Neuronal stem cell (in vitro differentiated cells): ENCODE results near the gene LRRC32.

Experiments
- DNase-seq: peaks from one replicate; pipeline ENCODE4 v3.0.0-alpha.2; 2013; ENCODE audit warnings: low spot score
- H2AFZ ChIP-seq: one replicate; pipeline ENCODE4 v1.6.1; 2013; ENCODE audit warnings: mild to moderate bottlenecking, low read length, inconsistent platforms
- H2AK5ac ChIP-seq: 2 replicates; pipeline ENCODE4 v1.6.1; 2013; ENCODE audit warnings: low read depth, mild to moderate bottlenecking, inconsistent platforms, low read length, moderate library complexity, mixed read lengths
- H2BK120ac ChIP-seq: 2 replicates; pipeline ENCODE4 v1.6.1; 2013; ENCODE audit warnings: low read depth, mild to moderate bottlenecking, inconsistent platforms, low read length, moderate library complexity, mixed read lengths
- H2BK12ac ChIP-seq: one replicate; pipeline ENCODE4 v1.6.1; 2013; ENCODE audit warnings: low read length, inconsistent platforms
- H2BK15ac ChIP-seq: 2 replicates; pipeline ENCODE4 v1.6.1; 2013; ENCODE audit warnings: mild to moderate bottlenecking, low read length, inconsistent platforms, mixed read lengths
- H2BK5ac ChIP-seq: one replicate; pipeline ENCODE4 v1.6.1; 2013; ENCODE audit warnings: inconsistent platforms, mild to moderate bottlenecking, low read length, moderate library complexity
- H3K14ac ChIP-seq: one replicate; pipeline ENCODE4 v1.6.1; 2013; ENCODE audit warnings: low read length, inconsistent platforms
- H3K18ac ChIP-seq: 2 replicates; pipeline ENCODE4 v1.6.1; 2013; ENCODE audit warnings: low read length, inconsistent platforms
- H3K23ac ChIP-seq: 2 replicates; pipeline ENCODE4 v1.6.1; 2013; ENCODE audit warnings: low read depth, mild to moderate bottlenecking, mixed read lengths, low read length, inconsistent platforms; ENCODE audit not compliant: poor library complexity
- H3K27ac ChIP-seq: replicated peaks from 3 replicates; pipeline ENCODE4 v1.5.1; 2013; ENCODE audit warnings: low read length, inconsistent platforms
- H3K27me3 ChIP-seq, 3 experiments: 2 replicates each; pipeline ENCODE4 v1.6.1; 2013; ENCODE audit warnings: low read length in 3 of 3, mild to moderate bottlenecking in 2 of 3, inconsistent platforms in 1 of 3, low read depth in 1 of 3, mixed read lengths in 1 of 3, moderate library complexity in 1 of 3; ENCODE audit not compliant: control insufficient read depth in 3 of 3, insufficient read depth in 3 of 3
- H3K36me3 ChIP-seq, 2 donors: replicated peaks in 1 of 2; 2 replicates each; pipeline ENCODE4 v1.6.1; 2013; ENCODE audit warnings: low read length in 2 of 2; ENCODE audit not compliant: control insufficient read depth in 2 of 2, insufficient read depth in 2 of 2
- H3K4ac ChIP-seq: 2 replicates; pipeline ENCODE4 v1.6.1; 2013; ENCODE audit warnings: inconsistent platforms, mild to moderate bottlenecking, low read length, moderate library complexity
- H3K4me1 ChIP-seq, 2 donors: 1 replicate in 1 of 2; 2 replicates in 1 of 2; pipeline ENCODE4 v1.6.1; 2013; ENCODE audit warnings: low read length in 2 of 2, low read depth in 1 of 2; ENCODE audit not compliant: control insufficient read depth in 2 of 2, insufficient read depth in 1 of 2
- H3K4me2 ChIP-seq: one replicate; pipeline ENCODE4 v1.6.1; 2013; ENCODE audit warnings: mild to moderate bottlenecking, low read length, inconsistent platforms; ENCODE audit not compliant: insufficient read depth, poor library complexity, severe bottlenecking
- H3K4me3 ChIP-seq, 2 donors: 2 replicates each; pipeline ENCODE4 v1.5.1; 2013; ENCODE audit warnings: low read length in 2 of 2, mild to moderate bottlenecking in 2 of 2, inconsistent platforms in 1 of 2, moderate library complexity in 1 of 2
- H3K79me1 ChIP-seq: one replicate; pipeline ENCODE4 v1.6.1; 2013; ENCODE audit warnings: low read depth, mild to moderate bottlenecking, inconsistent platforms, low read length, moderate library complexity
- H3K9ac ChIP-seq: one replicate; pipeline ENCODE4 v1.6.1; 2013; ENCODE audit warnings: mild to moderate bottlenecking, low read depth, low read length, inconsistent platforms; ENCODE audit not compliant: poor library complexity
- H3K9me3 ChIP-seq, 2 donors: replicated peaks in 1 of 2; 2 replicates each; pipeline versions ENCODE3 to v1.6.1; 2013; ENCODE audit warnings: low read length in 2 of 2, mild to moderate bottlenecking in 2 of 2, inconsistent platforms in 1 of 2, low read depth in 1 of 2, mixed read lengths in 1 of 2, moderate library complexity in 1 of 2; ENCODE audit not compliant: control insufficient read depth in 2 of 2, insufficient read depth in 1 of 2
- H4K8ac ChIP-seq: one replicate; pipeline ENCODE4 v1.6.1; 2013; ENCODE audit warnings: low read depth, mild to moderate bottlenecking, inconsistent platforms, low read length, moderate library complexity
- H4K91ac ChIP-seq: one replicate; pipeline ENCODE4 v1.6.1; 2013; ENCODE audit warnings: low read length, low read depth, mild to moderate bottlenecking, inconsistent platforms; ENCODE audit not compliant: poor library complexity
- WGBS, 2 donors: extraction: QIAGEN DNeasy Blood & Tissue Kit; methylation state at CpG; one replicate each; pipeline ENCODE4 v1.1.7; 2013; ENCODE audit warnings: missing lambda C conversion rate in 2 of 2, mixed read lengths in 1 of 2; ENCODE audit not compliant: insufficient read length in 2 of 2, insufficient replicate concordance in 1 of 2; ENCODE audit errors: extremely low coverage in 2 of 2; 5-methylcytosine and 5-hydroxymethylcytosine counted together

LRRC32 gene

GRCh38 chr11:76695771-76696170 is 25.2 kb upstream of the LRRC32 start:
- Histone ChIP-seq H3K27ac (no peak overlapping the region), H3K36me3 (no peaks in the 10 kb centered on the region), H3K27me3 (no peaks in the 10 kb centered on the region), H2BK15ac (no peak overlapping the region), H3K23ac (peak overlapping the region; percentile 36), H3K9me3 (no peaks in the 10 kb centered on the region), H4K91ac (no peak overlapping the region), H3K79me1 (no peaks in the 10 kb centered on the region), H2AK5ac (peak overlapping the region; percentile 65), H2BK5ac (peak overlapping the region; percentile 35), H4K8ac (no peak overlapping the region), H2BK120ac (peak overlapping the region; percentile 16), H3K4me3 (no peak overlapping the region), H3K4me2 (no peak overlapping the region), H3K9ac (peak overlapping the region; percentile 25), H3K18ac (peak overlapping the region; percentile 49), H3K4ac (no peak overlapping the region), H2AFZ (no peak overlapping the region), H2BK12ac (no peak overlapping the region), H3K14ac (peak overlapping the region; percentile 10), H3K4me1 (peaks cover 2 to 5% of the 10 kb centered on the region in 2 donors)
- WGBS, 2 donors, result no CpG with 5 or more reads among the region's 6 CpGs
- no peak for DNase-seq

GRCh38 chr11:76695133-76695532 is 24.6 kb upstream of the LRRC32 start:
- no peaks in the 10 kb centered on the region for H3K27me3 ChIP-seq
- no peak overlapping the region for H3K4me2 ChIP-seq
- no peak overlapping the region for H3K23ac ChIP-seq
- H3K4ac ChIP-seq, result no peak overlapping the region
- H3K14ac ChIP-seq, result no peak overlapping the region
- H4K91ac ChIP-seq, result no peak overlapping the region
- H3K79me1 ChIP-seq, result no peaks in the 10 kb centered on the region
- H2BK120ac ChIP-seq, result no peak overlapping the region
- peak overlapping the region; percentile 35 for H2BK5ac ChIP-seq
- no CpG with 5 or more reads among the region's 13 CpGs for WGBS, 2 donors
- H3K9me3 ChIP-seq, result no peaks in the 10 kb centered on the region
- no peak for DNase-seq
- H3K27ac ChIP-seq, result no peak overlapping the region
- H2AFZ ChIP-seq, result no peak overlapping the region
- no peak overlapping the region for H3K9ac ChIP-seq
- no peak overlapping the region for H3K18ac ChIP-seq
- H3K4me1 ChIP-seq, result peaks cover 2 to 5% of the 10 kb centered on the region in 2 donors
- no peak overlapping the region for H3K4me3 ChIP-seq
- H2BK12ac ChIP-seq, result no peak overlapping the region
- H2BK15ac ChIP-seq, result no peak overlapping the region
- no peak overlapping the region for H4K8ac ChIP-seq
- H2AK5ac ChIP-seq, result no peak overlapping the region
- H3K36me3 ChIP-seq, result no peaks in the 10 kb centered on the region

- no peak overlapping the region for H3K4ac ChIP-seq
- H3K79me1 ChIP-seq, result no peaks in the 10 kb centered on the region
- WGBS, 2 donors, result no CpG with 5 or more reads among the region's 7 CpGs
- no peak overlapping the region for H3K14ac ChIP-seq
- H2AK5ac ChIP-seq, result no peak overlapping the region
- H3K18ac ChIP-seq, result no peak overlapping the region
- H2BK12ac ChIP-seq, result no peak overlapping the region
- peaks cover 2 to 5% of the 10 kb centered on the region in 2 donors for H3K4me1 ChIP-seq
- no peak overlapping the region for H2BK5ac ChIP-seq
- no peak overlapping the region for H3K27ac ChIP-seq
- no peak overlapping the region for H3K9ac ChIP-seq
- H4K91ac ChIP-seq, result no peak overlapping the region
- H3K36me3 ChIP-seq, result no peaks in the 10 kb centered on the region
- H3K4me2 ChIP-seq, result no peak overlapping the region
- no peak overlapping the region for H3K23ac ChIP-seq
- peaks cover 0 to 2% (median 0%) of the 10 kb centered on the region in 3 experiments for H3K27me3 ChIP-seq
- H2AFZ ChIP-seq, result no peak overlapping the region
- no peaks in the 10 kb centered on the region for H3K9me3 ChIP-seq
- H2BK120ac ChIP-seq, result no peak overlapping the region
- no peak for DNase-seq
- H4K8ac ChIP-seq, result no peak overlapping the region
- no peak overlapping the region for H3K4me3 ChIP-seq
- no peak overlapping the region for H2BK15ac ChIP-seq
Observed at GRCh38 chr11:76694664-76695063, 24.1 kb upstream of the LRRC32 start.

- Histone ChIP-seq H2AFZ (no peak overlapping the region), H3K27me3 (peaks cover 0 to 9% (median 0%) of the 10 kb centered on the region in 3 experiments), H3K4ac (no peak overlapping the region), H3K14ac (no peak overlapping the region), H3K27ac (no peak overlapping the region), H2BK15ac (no peak overlapping the region), H2BK120ac (no peak overlapping the region), H3K9me3 (no peaks in the 10 kb centered on the region), H3K4me3 (no peak overlapping the region), H3K4me2 (no peak overlapping the region), H2BK12ac (no peak overlapping the region), H3K9ac (no peak overlapping the region), H3K79me1 (no peaks in the 10 kb centered on the region), H4K8ac (no peak overlapping the region), H3K23ac (no peak overlapping the region), H3K18ac (no peak overlapping the region), H3K36me3 (no peaks in the 10 kb centered on the region), H2BK5ac (no peak overlapping the region), H4K91ac (no peak overlapping the region), H3K4me1 (peaks cover 2 to 7% of the 10 kb centered on the region in 2 donors), H2AK5ac (no peak overlapping the region)
- no peak for DNase-seq
Observed at GRCh38 chr11:76693806-76694205, 23.3 kb upstream of the LRRC32 start.
